Loucy (cell line): Measurements from ENCODE around the gene ACTG1.

Experiments
- CTCF ChIP-seq: fragments of 200-600 bp; sonication (generic); conservative IDR thresholded peaks from 2 replicates; pipeline ENCODE4 v1.5.1; 2014; ENCODE audit warnings: mild to moderate bottlenecking, antibody characterized with exemption, low read length
- EZH2phosphoT487 ChIP-seq: fragments of 200-600 bp; IDR thresholded peaks from 2 replicates; pipeline ENCODE4 v1.6.1; 2018; ENCODE audit warnings: antibody characterized with exemption, mild to moderate bottlenecking, moderate library complexity, borderline replicate concordance

- TF ChIP-seq CTCF: no peak
- no peak for TF ChIP-seq EZH2phosphoT487
Measured at GRCh38 chr17:81545160-81545949, 32.8 kb upstream of the ACTG1 start.
